Frontal cortex (tissue), 4 donors: ENCODE data around the gene AJAP1. TPM values are rescaled to one million over a fixed set of nuclear protein-coding genes. Genes with fewer than 3 reads are reported as not detected.
"Not testable (repeated sequence)": the region's sequence is repeated elsewhere in the genome, so short reads cannot be mapped to it uniquely, and the experiment has no call there.

Experiments used
- DNase-seq, 2 donors: peaks; one replicate each; pipeline ENCODE4 v3.0.0; 2012; ENCODE audit warnings: low spot score in 2 of 2
- FAIRE-seq: peaks from 2 replicates; lab custom pipeline; 2012; peaks lifted over from hg19 to GRCh38; lab: Jason Lieb, UNC
- total RNA-seq: library from RNA; depleted of rRNA; stranded (reverse); fragments of >200 nt; gene quantifications from one replicate; pipeline ENCODE4 v1.2.3, GENCODE V29; 2014
- donor health status: control.
- donor health status: control.
- donor health status: control.

Gene AJAP1
- total RNA-seq, 1 donor from 2014 or later = 16.7 TPM

DNA sequence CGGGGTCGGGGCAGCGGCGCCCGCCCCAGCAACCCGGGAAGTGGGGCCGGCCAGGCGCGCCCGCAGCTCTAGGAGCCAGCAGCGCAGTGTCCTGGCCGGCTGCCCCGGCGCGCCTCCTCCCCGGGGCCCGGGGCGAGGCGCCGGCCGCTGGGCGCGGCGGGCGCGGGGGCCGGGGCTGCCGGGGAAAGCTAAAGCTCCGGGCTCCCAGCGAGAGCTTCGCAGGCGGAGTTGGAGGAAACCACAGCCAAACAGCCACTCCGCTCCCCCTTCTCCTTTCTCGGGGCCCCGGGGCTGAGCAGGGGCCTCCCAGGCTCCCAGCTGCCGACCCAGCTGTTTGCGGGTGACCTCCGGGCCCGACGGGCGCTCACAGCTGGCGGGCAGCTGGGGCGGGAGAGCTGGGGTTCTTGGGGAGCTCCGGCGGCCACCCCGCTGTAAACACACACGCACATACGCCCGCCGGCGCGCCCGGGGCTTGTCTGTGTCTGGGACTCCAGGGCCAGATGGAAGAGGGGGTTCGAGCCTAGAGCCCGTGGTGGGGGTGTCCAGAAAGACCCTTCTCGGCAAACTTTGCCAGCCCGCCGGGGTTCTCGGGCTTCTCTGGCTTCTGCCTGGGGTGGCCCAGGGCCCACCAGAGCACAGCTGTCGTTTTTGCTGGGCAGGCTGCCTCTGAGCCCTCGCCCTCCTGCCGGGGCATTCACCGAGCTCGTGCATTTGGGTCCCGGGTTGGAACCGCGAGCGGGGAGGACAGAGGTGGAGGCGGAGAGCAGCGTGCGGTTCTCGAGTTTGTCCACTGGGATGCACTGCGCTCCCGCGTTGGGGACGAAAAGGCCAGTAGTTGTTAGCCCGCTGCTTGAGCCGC lies 1.5 kb downstream of the AJAP1 start:
- DNase-seq (peak; percentile 82 to 86), FAIRE-seq (no peak)

DNA sequence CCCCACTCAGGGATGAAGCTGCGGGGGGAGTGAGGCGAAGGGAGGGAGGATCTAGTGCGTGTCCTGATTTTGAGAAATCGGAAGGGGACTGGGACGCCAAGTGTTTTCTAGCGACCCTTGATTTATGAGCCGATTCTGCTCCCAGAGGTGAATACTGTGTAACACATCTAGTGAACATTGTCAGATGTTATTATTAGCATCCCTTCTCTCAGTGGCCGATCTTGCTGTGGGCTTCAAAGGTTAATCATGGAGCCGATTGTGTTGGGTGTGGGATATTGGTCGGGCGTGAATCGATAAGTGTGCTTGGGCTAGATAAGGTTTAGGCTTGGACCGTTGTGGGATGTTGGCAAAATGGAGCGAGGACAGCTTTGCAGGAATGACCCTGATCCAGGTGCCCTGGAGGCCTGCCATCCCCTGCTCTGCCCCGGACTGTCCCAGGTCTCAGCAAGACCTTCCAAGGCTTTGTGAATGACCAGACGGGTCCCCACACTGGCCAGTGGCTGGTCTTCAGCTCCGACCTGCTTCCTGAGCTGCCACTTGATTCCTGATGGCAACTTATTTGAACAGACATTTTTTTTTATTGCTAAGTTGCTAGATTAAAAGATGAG lies 2.2 kb downstream of the AJAP1 start:
- DNase-seq (peak in 1 of 2 donors; percentile 37), FAIRE-seq (no peak)

DNA sequence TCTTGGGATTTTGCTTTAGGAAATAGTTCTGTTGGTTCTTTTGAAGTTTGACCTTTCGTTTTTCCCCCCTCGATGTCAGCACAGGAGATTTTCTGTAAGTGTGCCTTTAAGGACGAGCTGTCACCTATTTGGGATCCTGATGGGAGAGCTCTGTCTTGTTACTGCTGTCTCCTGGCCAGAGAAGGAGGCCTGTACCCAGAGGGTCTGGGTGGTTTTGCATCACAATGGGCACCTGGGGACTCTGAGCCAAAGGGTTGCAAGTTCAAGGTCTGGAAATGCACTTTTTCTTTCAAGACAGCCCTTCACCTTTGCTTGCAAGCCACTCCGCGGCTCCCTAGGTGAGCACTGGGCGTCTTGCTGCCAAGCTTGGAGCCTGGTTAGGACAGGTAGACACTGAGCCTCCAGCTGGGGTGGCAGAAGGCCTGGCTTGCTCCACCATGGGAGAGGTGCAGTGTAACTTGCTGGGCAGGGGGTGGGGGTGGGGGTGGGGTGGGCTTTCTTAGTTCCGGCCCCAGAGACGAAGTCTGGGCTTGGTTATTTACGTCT lies 2.9 kb downstream of the AJAP1 start:
- DNase-seq (no peak), FAIRE-seq (no peak)

DNA sequence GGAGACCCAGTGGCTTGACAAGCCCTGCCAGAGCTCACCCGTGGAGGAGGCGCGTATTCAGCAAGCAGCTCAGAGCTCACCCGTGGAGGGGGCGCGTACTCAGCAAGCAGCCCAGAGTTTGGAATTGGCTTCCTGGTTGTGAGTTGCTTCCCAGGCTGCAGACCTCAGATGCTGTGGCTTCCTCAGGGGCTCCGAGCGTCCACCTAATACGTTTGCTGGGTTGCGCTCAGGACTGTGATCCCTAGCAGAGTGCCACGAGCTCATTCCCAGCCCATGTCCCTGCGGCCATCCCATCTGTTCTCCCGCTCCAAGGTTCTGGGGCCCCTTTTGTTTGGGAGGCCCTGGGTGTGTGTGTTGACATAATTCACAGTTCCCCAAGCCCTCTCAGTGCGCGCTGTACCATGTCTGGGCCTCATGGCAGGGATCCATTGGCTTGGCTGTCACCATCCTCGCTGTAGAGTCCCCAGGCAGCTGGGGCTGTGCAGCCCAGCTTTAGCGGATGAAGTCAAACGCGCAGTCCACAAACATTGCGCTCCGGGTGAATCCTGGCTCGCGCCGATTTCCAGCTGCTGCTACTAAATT lies 3.6 kb downstream of the AJAP1 start:
- FAIRE-seq = no peak
- peak in 1 of 2 donors; percentile 53 for DNase-seq

DNA sequence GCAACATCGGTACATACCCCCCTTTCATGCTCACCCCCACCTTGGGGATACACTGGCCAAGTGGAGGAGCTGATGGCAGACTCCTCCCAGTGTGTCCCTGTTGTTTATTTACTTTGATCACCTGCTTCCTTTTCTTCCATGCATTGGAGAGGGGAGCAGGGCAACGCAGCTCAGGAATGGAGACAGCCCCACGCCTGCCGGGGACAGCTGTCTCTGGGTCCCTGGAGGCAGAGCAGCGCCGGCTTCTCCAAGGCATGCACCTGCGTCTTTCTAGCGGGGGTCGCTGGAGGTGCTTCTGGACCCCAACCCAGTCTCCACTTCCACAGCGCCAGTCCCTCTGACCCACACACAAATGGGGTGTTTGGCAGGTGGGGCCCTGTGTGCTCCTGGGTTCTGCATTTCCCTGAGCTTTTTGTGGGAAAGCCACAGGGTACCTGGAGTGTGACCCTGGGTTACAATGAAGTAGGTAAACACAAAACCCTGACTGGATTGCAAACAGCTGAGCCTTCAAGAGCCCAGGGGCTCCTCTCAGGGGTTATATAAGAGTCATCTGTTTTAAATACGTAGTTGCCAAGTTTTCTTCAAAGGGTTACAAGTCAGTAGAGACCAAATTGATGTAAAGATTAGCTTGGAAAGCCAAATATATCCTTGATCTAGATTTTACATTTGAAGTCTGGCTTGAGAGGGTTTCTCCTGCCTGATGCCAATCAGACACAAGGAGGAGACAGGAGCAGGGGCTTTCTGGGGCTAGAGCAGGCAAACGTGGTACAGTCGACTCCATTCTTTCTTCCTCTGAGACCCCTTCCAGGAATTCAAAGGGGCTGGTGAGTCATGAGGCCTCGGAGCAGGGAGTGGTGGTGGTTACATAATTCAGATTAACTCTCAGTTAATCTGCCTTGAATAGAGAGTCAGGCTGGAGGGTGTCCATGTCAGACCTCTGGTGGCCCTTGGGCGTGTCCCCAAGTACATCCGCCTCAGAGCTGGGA lies 4.5 kb downstream of the AJAP1 start:
- peak in 1 of 2 donors; percentile 25 for DNase-seq
- FAIRE-seq = no peak

DNA sequence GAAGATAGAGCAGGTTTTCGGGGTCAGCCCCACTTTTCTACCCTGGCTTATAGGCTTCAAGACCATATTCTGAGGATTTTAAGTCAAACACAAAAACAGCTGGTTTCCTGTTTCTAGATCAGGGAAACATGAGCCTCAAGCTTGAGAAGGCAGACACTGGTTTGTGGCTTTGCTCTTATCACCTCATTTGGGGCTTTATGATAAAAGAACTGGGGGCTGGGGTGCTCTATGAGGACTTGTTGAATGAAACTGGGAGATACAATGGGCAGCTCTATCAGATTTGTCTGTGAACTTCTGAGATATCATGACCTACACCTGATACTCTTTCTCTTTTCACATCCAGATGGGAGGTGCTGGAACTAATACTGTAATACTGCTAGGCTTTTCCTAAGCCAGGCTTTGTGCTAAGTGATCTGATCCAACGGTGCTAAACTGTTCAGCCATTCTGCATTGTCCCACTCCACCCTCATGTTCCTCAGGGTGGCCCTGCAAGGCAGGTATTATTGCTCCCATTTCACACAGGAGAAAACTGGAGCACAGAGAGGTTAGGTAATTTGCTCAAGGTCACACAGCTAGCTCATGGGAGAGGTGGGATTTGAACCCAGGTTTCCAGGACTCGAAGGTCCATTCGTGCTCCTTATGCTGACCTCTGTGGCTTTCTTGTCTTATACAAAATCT lies 6.6 kb downstream of the AJAP1 start:
- FAIRE-seq (no peak), DNase-seq (no peak)

DNA sequence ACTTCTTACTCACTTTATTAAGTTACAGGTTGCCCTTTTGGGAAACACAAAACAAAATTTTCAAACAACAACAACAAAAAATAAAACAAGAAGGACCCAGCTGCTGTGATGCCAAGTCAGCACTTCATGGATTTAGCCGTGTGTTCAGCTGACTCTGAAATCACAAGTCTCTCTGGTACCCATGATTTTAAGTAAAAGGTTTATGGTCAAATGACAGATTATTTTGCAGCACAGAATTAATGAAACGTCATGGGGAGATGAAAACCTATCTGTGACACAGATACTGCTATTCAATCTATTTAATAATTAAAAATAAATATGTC lies 7.1 kb downstream of the AJAP1 start:
- FAIRE-seq = no peak
- no peak for DNase-seq

DNA sequence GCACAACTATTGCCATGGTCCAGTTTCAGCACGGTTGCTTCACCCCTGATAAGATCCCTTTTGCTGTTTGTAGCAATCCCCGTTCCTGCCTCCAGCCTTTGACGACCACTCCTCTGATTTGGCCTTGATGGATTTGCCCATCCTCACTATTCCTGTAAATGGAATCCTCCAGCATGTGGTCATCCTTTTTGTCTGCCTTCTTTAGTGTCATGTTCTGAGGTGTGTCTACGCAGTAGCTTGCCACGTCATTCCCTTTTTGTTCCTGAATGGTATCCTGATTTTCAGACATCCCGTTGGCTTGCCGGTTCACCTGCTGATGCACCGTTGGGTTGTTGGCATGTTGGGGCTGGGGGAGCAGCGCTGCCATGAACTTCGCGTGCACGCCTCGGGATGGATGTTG lies 7.8 kb downstream of the AJAP1 start:
- FAIRE-seq (no peak), DNase-seq (no peak)

DNA sequence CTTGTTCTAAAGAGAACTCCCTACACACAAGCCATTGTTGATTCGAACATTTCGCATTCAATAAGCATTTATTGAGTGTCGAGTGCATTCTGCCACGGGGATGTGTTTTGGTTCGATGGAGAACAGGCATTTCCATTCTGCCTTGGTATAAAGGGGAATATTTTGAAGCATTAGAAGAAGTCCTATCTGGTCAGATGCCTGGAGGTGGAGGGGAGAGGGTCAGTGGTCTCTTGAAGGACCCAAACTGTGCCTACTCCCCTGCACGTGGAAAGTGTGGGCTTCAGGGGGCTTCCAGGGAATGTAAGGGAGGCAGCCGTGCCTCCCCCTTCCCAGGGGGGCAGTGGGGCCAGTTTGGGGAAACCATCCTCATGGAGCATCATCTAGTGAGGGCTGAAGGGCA lies 8.3 kb downstream of the AJAP1 start:
- FAIRE-seq (no peak), DNase-seq (no peak)

DNA sequence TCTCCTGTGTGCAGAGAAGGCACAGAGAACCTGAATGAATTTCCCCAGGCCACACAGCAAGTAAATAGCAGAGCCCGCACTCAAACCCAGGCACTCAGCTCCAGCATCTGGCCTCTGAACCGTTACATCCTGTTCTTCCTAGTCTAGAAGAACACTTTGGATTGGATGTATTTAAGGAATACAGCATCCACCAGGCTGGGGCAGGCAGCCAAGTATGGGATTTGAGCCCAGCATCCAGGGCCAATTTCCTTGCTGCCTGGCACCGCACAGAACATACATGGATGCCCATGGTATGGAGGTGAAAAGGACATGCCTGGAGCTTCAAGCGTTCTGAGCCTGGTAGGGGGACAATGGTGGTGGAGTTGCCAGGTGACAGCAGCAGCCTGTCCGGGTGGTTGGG lies 9.7 kb downstream of the AJAP1 start:
- FAIRE-seq = no peak
- no peak for DNase-seq

DNA sequence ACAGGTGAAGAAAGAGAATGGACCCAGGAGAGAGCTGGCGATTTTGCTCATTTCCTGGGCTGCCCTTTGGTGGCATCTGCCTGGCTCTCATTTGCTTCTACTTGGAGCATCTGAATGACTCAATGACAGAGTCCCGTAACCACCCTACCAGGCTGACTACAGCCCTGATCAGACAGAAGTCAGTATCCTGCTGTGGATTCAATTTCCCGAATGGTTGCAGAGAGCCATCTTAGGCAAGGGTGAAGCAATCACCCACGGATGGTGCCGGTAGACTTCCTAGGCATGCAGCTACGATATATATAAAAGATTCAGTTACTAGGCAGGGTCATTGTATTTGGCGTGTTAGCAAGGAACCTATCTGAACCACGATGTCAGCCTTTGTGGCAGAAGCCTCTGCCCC lies 10.2 kb downstream of the AJAP1 start:
- no peak for DNase-seq
- no peak for FAIRE-seq

DNA sequence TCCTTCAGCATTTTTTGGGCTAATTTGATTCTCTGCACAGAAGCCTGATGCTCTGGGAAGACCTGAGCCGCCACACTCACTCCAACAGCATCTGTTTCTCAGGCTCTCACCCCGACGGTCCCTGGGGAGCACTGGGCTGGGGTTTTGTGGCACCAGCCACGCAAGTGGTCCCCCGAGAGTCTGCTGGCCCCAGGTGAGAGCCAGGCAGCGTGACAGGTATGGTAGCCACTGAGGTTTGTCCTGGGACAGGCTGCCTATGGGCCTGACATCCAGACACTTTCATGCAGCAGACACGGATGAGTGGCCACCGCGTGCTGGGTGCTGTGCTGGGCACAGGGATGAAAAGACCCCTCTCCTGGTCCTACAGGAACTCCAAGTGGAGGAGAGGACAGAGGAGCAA lies 11.0 kb downstream of the AJAP1 start:
- FAIRE-seq = no peak
- DNase-seq = no peak

DNA sequence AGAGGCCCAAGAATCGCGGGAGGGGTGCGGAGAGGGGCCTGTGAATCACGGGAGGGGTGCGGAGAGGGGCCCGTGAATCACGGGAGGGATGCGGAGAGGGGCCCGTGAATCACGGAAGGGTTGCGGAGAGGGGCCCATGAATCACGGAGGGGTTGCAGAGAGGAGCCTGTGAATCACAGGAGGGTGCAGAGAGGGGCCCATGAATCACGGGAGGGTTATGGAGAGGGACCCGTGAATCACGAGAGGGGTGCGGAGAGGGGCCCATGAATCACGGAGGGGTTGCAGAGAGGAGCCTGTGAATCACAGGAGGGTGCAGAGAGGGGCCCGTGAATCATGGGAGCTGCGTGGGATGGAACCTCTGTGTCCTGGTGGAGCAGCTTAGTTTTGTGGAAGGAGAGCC lies 12.3 kb downstream of the AJAP1 start:
- not testable (repeated sequence) for DNase-seq, FAIRE-seq

DNA sequence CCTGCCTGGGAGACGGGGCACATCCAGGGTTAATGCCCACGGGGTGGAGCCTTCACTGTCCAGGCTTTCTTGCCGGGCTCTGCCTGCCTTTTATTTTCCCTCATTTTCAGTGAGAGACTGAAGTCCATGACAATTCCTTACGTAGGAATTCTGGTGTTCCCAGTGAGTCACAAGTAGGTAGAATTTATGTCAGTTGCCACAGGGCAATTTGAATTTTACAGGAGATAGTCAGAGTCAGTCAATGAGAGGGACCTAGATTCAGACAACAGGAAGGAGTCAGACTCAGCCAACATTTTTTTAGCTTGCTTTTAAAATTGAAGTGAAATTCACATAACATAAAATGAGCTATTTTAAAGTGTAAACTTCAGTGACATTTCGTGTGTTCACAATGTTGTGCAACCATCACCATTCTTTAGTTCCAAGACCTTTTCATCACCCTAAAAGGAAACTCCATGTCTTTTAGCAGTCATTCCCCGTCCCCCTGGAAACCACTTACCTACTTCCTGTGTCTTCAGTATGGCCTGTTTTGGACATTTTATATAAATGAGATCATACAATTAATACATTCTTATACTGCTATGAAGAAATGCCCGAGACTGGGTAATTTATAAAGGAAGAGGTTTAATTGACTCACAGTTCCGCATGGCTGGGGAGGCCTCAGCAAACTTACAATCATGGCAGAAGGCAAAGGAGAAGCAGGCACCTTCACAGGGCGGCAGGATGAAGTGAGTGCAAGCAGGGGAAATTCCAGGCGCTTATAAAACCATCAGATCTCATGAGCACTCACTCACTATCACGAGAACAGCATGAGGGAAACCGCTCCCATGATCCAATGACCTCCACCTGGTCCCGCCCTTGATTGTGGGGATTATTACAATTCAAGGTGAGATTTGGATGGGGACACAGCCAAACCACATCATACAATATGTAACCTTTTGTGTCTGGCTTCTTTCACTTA lies 14.6 kb downstream of the AJAP1 start:
- FAIRE-seq (no peak), DNase-seq (no peak)

DNA sequence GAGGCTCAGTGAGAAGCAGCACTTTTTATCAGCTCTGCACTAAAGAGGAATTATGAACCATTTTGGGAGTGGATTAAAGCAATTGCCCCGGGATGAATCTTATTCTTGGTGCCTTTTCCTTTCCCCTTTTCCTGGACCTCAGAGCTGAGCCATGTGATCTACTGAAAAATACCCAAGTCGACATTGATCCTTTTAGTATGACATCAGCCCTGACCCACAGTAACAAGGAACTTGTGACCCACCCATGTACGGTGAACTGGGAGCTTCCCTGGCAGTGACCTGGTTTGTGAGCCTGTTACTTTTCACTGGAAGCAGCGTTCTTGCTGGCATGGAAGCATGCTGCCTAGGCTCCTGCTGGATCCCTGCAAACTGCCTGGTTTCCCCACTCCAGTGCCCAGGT lies 15.9 kb downstream of the AJAP1 start:
- FAIRE-seq = no peak
- DNase-seq = no peak

DNA sequence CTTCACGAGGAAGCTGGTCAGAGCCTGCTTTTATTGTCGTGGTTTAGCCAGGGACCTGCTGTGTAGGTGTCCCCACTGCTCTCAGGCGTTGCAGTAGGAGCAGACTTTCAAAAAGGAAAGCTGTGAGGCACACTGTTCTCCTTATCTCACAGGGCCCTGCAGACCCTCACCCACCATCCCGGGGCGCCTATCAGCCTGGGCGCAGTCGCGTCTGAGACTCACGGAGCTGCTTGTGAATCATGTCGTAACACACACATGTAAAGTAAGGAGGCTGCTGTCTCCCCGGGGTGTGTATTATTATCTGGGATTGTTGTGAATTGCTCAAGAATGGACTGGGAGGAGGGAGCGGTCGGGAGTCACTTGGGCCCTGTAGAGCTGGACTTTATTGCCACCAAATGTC lies 17.4 kb downstream of the AJAP1 start:
- DNase-seq (no peak), FAIRE-seq (no peak)

DNA sequence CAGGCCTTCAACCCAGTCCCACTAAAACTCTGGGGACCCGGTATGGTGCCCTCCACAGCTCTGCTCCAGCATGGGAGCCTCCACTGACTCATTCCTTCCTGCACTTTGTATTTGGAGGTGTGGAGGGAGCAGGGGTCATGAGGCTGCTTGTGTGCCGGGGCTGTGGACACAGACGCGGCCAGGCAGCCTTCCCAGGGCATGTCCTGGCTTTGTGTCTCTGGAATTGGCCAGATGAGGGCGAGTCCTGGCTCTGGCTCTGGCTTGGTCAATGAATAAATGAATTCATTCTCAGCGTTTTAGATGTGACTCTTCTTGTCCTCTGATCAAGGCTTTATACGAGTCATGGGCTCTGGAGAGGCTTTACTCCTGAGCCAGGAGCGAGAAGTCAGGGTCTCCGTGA lies 19.1 kb downstream of the AJAP1 start:
- FAIRE-seq (no peak), DNase-seq (no peak)

DNA sequence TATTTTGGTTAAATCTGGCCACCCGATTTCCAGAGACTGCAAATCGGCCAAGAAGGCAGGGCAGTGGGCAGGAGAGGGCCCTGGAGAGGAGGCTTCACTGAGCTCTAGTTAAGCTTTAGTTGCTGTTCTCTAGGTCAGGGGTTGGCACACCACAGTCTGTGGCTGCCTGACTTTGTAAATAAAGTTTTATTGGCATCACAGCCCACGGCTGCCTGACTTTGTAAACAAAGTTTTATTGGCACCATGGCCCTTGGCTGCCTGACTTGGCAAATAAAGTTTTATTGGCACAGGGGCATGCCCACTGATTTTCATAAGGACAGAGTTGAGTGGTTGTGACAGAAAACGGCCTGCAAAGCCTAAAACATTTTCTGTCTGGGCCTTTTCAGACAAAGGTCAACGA lies 19.7 kb downstream of the AJAP1 start:
- FAIRE-seq (no peak), DNase-seq (no peak)
